Head of caudate nucleus (tissue), 42 donors: ENCODE measurements around the gene CDHR4.
"Not testable (repeated sequence)": the region's sequence is repeated elsewhere in the genome, so short reads cannot be mapped to it uniquely, and the experiment has no call there.

ENCODE experiments used
- DNase-seq, 42 donors: peaks; one replicate each; pipeline versions ENCODE4 v3.0.0 to v3.0.0-alpha.2; 2020 to 2021; ENCODE audit warnings: mixed read lengths in 7 of 42
- intact Hi-C: fragments of 100-400 bp; cut with DNase I; formaldehyde crosslinking; loops from one replicate; pipeline ENCODE4 v1.15.0; 2022

CDHR4 gene

DNA sequence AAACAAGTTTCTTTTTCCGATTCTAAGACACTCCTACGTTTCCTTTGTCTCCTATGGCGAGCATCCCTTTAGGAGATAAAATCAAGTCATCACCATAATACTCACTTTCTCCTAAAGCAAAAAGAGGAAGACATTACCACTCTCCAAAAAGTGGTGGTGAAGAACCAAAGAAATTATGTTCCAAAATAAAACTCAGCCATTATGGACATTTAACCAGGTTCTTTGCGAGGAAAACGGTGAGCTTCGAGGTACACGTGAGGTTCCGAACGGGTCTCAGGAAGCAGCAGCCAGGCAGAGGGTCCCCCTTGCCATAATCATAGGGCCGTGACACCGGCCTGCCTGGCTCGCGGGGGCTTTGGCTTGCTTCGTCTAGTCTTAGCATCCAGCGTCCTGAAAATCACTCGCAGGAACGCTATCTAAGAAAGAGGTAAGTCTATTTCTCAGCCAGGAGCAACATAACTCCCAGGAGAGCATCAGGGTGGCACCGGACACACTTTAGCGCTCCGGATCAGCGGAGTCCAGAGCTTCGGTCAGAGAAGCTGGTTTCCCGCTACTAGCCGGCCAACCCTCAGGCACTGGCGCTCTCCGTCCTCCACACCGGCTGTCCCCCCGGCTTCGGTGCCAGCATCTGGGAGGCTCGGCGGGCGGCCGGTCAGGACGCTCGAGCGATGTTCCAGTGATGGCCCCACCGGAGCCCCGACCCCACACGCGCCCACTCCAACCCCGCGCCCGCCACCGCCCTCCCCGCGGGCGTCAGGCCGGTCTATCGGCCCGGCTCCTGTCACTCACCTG is 13.9 kb downstream of the CDHR4 start:
- DNase-seq: peak in 20 of 42 donors; percentile 14 to 69 (median 38)
- intact Hi-C loops: loop anchor here (5.0 kb wide), 1 partner anchor 63 kb away; the partner anchor contains the start of gene GMPPB

- intact Hi-C loops, DNase-seq: not testable (repeated sequence)
Measured at GRCh38 chr3:49782277-49782676, 17.4 kb downstream of the CDHR4 start.

DNA sequence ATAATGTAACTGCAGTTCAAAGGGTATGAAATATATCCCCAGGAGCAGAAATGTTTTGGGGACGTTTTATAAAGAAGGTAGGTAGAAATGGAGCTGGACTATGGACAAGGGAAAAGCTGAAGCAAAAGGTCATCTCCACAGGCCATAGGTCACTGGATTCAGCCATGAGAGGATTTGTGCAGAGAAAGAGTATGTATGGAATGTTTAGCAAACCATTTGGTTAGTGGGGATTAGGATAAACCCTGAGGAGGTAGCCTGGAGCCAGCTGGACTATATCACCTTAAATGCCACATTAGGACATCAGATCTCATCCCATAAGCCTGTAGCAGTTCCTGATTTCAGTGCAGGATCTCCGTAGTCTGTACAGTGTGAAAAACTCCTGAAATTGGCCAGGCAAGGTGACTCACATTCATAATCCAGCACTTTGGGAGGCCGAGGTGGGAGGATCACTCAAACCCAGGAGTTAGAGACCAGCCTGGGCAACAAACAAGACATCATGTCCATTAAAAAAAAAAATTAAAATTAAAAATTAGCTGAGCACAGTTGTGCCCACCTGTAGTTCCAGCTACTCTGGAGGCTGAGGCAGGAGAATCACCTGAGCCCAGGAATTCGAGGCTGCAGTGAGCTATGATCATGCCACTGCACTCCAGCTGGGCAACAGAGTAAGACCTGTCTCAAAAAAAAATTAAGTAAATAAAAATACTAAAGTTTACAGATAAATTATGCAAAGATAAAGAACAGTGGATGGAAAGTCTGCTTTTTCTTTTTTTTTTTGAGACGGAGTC is 18.1 kb downstream of the CDHR4 start:
- intact Hi-C loops: no loop called here
- DNase-seq: no peak

GRCh38 chr3:49780975-49781365 is 18.7 kb downstream of the CDHR4 start:
- intact Hi-C loops, DNase-seq: not testable (repeated sequence)

GRCh38 chr3:49780080-49780974 is 19.3 kb downstream of the CDHR4 start:
- DNase-seq: no peak
- intact Hi-C loops: no loop called here

DNA sequence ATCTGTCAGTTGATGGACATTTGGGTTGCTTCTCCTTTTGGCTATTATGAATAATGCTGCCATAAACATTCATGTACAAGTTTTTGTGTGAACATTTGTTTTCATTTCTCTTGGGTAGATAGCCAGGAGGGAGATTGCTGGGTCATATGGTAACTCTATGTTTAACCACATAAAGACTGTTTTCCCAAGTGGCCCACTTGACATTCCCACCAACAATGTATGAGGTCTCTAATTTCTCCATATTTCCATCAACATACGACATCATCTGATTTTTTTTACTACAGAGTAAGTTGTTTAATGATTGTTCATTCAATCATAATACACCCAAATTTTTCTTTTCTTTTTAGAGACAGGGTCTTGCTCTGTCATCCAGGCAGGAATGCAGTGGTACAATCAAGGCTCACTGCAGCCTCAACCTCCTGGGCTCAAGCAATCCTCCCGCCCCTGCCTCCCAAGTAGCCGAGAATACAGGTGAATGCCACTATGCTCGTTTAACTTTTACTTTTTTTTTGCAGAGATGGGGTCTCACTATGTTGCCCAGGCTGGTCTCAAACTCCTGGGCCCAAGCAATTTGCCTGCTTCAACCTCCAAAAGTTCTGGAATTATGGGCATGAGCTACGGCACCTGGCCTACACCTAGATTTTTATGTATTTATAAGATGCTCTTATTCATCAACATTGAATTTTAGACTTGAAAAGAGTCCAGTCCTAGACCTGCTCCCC is 20.2 kb downstream of the CDHR4 start:
- intact Hi-C loops: no loop called here
- DNase-seq: no peak

- peak in 1 of 42 donors; percentile 8 for DNase-seq
- intact Hi-C loops: not testable (repeated sequence)
Measured at GRCh38 chr3:49776101-49776500, 23.6 kb downstream of the CDHR4 start.

GRCh38 chr3:49775538-49775937 is 24.1 kb downstream of the CDHR4 start:
- peak in 41 of 42 donors; percentile 25 to 89 (median 71) for DNase-seq
- intact Hi-C loops: no loop called here

DNA sequence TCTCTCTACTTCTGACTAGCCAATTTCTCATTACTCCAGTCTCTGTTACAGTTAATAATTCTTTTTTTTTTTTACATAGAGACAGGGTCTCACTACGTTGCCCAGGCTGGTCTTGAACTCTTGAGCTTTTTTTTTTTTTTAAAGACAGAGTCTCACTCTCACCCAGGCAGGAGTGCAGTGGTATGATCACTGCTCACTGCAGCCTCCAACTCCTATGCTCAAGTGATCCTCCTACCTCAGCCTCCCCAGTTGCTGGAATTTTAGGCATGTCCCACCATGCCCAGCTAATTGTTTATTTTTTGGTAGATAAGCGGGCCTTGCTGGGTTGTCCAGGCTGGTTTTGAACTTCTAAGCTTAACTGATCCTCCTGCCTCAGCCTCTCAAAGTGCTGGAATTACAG is 27.0 kb downstream of the CDHR4 start:
- intact Hi-C loops: no loop called here
- peak in 1 of 42 donors; percentile 1 for DNase-seq

DNA sequence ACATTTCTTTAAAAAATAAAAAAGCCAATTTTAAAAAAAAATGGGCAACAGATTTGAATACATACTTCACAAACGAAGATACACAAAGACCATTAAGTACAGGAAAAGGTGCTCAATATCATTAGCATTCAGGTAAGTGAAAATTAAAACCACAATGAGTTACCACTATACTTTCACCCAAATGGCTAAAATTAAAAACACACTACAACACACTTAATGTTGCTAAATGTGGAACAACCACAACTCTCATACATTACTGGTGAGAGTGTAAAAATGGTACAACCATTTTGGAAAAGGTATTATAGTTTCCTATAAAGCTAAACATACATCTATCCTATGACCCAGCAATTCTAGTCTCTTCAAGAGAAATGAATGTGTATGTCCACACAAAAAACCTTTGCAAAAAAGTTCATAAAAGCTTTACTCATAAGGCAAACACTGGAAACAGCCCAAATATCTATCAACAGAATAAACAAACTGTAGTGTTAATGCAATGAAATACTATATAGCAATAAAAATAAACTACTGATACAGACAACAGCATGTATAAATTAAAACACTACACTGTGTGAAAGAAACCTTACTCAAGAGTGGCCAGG is 28.2 kb downstream of the CDHR4 start:
- intact Hi-C loops: no loop called here
- DNase-seq: no peak

DNA sequence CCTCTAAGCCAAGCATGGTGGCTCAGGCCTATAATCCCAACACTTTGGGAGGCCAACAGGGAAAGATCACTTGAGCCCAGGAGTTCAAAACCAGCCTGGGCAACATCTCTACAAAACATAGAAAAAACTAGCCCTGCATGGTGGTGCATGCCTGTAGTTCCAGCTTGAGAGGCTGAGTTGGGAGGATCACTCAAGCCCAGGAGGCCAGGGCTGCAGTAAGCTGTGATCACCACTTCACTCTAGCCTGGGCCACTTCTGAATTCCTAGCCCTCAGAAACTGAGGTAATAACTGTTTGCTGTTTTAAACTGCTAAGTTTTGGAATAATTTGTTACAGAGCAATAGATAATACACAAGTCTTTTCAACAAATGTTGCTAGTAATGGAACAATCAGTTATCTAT is 29.7 kb downstream of the CDHR4 start:
- DNase-seq: no peak
- intact Hi-C loops: no loop called here

DNA sequence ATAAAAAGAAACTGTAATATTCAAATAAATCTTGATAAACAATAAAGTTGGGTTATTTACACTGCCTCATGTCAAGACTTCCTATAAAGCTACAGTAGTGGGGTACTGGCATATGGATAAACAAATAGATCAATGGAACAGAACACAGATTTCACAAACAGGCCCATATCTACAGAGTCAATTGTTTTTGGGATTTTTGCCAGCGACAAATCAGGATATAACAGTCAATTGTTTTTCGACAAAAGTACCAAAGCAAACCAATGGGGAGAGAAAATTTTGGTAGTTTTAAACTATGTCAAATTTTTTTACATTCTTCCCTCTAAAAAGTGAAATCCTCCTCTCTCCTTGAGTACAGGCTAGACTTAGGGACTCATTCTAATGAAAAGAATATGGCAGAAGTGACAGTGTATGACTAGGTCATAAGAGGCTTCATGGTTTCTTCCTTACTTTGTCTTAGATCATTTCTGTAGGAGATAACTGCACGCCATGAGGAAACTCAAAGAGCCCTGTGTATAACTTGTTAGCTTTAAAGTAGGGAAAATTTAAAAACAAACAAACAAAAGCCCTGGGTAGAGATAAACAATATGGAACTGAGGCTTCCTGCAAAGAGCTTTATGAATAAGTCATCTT is 30.3 kb downstream of the CDHR4 start:
- DNase-seq: no peak
- intact Hi-C loops: no loop called here

GRCh38 chr3:49763981-49764380 is 35.7 kb downstream of the CDHR4 start:
- no peak for DNase-seq
- intact Hi-C loops: no loop called here

DNA sequence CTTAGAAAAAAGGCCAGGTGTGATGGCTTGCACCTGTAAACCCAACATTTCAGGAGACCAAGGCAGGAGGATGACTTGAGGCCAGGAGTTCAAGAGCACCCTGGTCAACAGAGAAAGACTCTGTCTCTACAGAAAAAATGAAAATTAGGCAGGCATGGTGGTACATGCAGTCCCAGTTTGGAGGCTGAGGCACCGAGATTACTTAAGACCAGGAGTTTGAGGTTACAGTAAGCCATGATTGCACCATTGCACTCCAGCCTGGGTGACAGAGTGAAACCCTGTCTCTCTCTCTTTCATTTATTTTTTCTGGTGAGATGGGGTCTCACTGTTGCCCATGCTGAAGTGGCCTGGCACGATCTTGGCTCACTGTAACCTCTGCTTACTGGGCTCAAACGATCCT is 38.0 kb downstream of the CDHR4 start:
- intact Hi-C loops: no loop called here
- DNase-seq: no peak

GRCh38 chr3:49759226-49759625 is 40.4 kb downstream of the CDHR4 start:
- intact Hi-C loops: no loop called here
- no peak for DNase-seq

DNA sequence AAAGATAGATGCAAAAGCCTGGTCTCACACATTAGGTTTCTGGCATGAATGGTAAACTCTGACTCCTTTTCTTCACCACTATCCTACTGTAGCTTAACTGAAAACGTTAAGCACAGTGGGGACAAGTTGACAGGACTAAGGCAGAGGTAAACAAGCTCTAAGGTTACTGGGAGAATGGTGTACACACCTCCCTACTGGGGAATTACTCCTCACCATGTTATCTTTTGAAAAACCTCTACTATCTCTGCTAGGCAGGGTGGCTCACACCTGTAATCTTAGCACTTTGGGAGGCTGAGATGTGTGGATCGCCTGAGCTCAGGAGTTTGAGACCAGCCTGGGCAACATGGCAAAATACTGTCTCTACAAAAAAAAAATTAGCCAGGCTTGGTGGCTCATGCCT is 42.5 kb downstream of the CDHR4 start:
- intact Hi-C loops: no loop called here
- DNase-seq: no peak

GRCh38 chr3:49756036-49756435 is 43.6 kb downstream of the CDHR4 start:
- intact Hi-C loops: no loop called here
- DNase-seq: no peak

GRCh38 chr3:49754536-49754935 is 45.1 kb downstream of the CDHR4 start:
- intact Hi-C loops: no loop called here
- no peak for DNase-seq
